Panc1 (cell line): ENCODE data around the gene FNIP2. TPM values are rescaled to one million over a fixed set of nuclear protein-coding genes. Genes with fewer than 3 reads are reported as not detected.

ENCODE experiments used
- ATAC-seq: fragments of 200-7000 bp; cut with Tn5 transposase; 2 replicates; pipeline ENCODE4 v1.9.1; 2020; ENCODE audit warnings: mild to moderate bottlenecking, moderate library complexity
- BruUV-seq: library from RNA; stranded (reverse); fragments of 400-500 nt; replicated peaks from 2 replicates; lab custom pipeline; 2021; lab: Mats Ljungman, UMichigan
- CTCF ChIA-PET: fragments of 300-600 bp; sonication (Branson Sonifier 250); formaldehyde crosslinking; loops from one replicate; lab custom pipeline; 2022; ENCODE audit warnings: antibody characterized with exemption; lab: Charles Lee
- POLR2A ChIA-PET: fragments of 300-600 bp; sonication (Branson Sonifier 250); formaldehyde crosslinking; loops from one replicate; lab custom pipeline; 2022; ENCODE audit warnings: antibody characterized with exemption; lab: Charles Lee
- DNase-seq: peaks from one replicate; pipeline ENCODE4 v3.0.0-alpha.2; 2010; ENCODE audit warnings: low read depth, low spot score
- H3K27ac ChIP-seq: 2 replicates; pipeline ENCODE4 v1.5.1; 2011; ENCODE audit warnings: mild to moderate bottlenecking, low read length, inconsistent platforms
- H3K27me3 ChIP-seq: fragments of 200-500 bp; sonication (Bioruptor generic); 2 replicates; pipeline ENCODE4 v1.6.0; 2014; ENCODE audit warnings: low read length, inconsistent platforms; ENCODE audit not compliant: control insufficient read depth, insufficient read depth
- H3K36me3 ChIP-seq: fragments of 200-500 bp; sonication (Bioruptor generic); 2 replicates; pipeline ENCODE4 v1.5.1; 2014; ENCODE audit warnings: inconsistent platforms, mild to moderate bottlenecking, low read length, moderate library complexity; ENCODE audit not compliant: control insufficient read depth, insufficient read depth
- H3K4me1 ChIP-seq: 2 replicates; pipeline ENCODE4 v1.5.1; 2011; ENCODE audit warnings: inconsistent platforms, mild to moderate bottlenecking, low read length, moderate library complexity; ENCODE audit not compliant: control insufficient read depth, insufficient read depth
- H3K4me3 ChIP-seq, 2 experiments: 2 replicates each; pipeline ENCODE4 v1.5.1; 2011 to 2012; ENCODE audit warnings: low read depth in 2 of 2, low read length in 2 of 2, mild to moderate bottlenecking in 2 of 2, inconsistent platforms in 1 of 2, moderate library complexity in 1 of 2
- H3K9me3 ChIP-seq: fragments of 200-500 bp; sonication (Bioruptor generic); 2 replicates; pipeline ENCODE4 v1.5.1; 2014; ENCODE audit warnings: low read depth, mild to moderate bottlenecking, inconsistent platforms, low read length, moderate library complexity; ENCODE audit not compliant: control insufficient read depth, insufficient read depth
- POLR2AphosphoS5 ChIP-seq: IDR thresholded peaks from 2 replicates; pipeline ENCODE4 v1.6.1; 2012; ENCODE audit warnings: mild to moderate bottlenecking, low read depth, low read length, moderate library complexity
- SIN3A ChIP-seq: IDR thresholded peaks from 2 replicates; pipeline ENCODE4 v1.6.1; 2012; ENCODE audit warnings: low read depth, mild to moderate bottlenecking, low read length, moderate library complexity, borderline replicate concordance; ENCODE audit not compliant: insufficient read depth
- TCF7L2 ChIP-seq: IDR thresholded peaks from 2 replicates; pipeline ENCODE4 v1.6.1; 2011; ENCODE audit warnings: mild to moderate bottlenecking, low read depth, low read length, inconsistent platforms
- in situ Hi-C: cut with HindIII; loops from 2 replicates; pipeline ENCODE4 v1.10.0; 2016; ENCODE audit warnings: low sequenced_read_pairs, low pct_unique_long_range_greater_than_20kb
- intact Hi-C: fragments of 100-400 bp; cut with micrococcal nuclease; formaldehyde crosslinking; loops from one replicate; pipeline ENCODE4 v1.10.0; 2022; ENCODE audit not compliant: unreplicated experiment
- total RNA-seq: library from RNA; stranded (reverse); gene quantifications from one replicate; pipeline ENCODE4 v1.2.1, GENCODE V29; 2021; ENCODE audit not compliant: unreplicated experiment
- TF ChIP-seq, protein P1 (sequence below): fragments of 450-650 bp; IDR thresholded peaks from 2 replicates; pipeline ENCODE4 v1.5.1; 2017; ENCODE audit warnings: mild to moderate bottlenecking
- TF ChIP-seq, protein P2 (sequence below), 2 experiments: IDR thresholded peaks; 2 replicates each; pipeline ENCODE4 v1.6.1; 2011 to 2012; ENCODE audit warnings: low read depth in 2 of 2, control low read depth in 1 of 2, low read length in 1 of 2, mild to moderate bottlenecking in 1 of 2, moderate library complexity in 1 of 2; ENCODE audit not compliant: insufficient read depth in 1 of 2

The FNIP2 gene
- total RNA-seq, 1 experiment from 2014 or later, result 17.7 TPM

- intact Hi-C loops (loop anchor here (10.0 kb wide), 1 partner anchor 80 kb away; no protein-coding TSS in a partner anchor), in situ Hi-C loops (no loop called here)
- H3K4me1 ChIP-seq, result peaks cover 50% of the 10 kb centered on the region
- no peak for TF ChIP-seq TCF7L2
- TF ChIP-seq, protein P1, sequence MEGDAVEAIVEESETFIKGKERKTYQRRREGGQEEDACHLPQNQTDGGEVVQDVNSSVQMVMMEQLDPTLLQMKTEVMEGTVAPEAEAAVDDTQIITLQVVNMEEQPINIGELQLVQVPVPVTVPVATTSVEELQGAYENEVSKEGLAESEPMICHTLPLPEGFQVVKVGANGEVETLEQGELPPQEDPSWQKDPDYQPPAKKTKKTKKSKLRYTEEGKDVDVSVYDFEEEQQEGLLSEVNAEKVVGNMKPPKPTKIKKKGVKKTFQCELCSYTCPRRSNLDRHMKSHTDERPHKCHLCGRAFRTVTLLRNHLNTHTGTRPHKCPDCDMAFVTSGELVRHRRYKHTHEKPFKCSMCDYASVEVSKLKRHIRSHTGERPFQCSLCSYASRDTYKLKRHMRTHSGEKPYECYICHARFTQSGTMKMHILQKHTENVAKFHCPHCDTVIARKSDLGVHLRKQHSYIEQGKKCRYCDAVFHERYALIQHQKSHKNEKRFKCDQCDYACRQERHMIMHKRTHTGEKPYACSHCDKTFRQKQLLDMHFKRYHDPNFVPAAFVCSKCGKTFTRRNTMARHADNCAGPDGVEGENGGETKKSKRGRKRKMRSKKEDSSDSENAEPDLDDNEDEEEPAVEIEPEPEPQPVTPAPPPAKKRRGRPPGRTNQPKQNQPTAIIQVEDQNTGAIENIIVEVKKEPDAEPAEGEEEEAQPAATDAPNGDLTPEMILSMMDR, result no peak
- TF ChIP-seq, protein P2, sequence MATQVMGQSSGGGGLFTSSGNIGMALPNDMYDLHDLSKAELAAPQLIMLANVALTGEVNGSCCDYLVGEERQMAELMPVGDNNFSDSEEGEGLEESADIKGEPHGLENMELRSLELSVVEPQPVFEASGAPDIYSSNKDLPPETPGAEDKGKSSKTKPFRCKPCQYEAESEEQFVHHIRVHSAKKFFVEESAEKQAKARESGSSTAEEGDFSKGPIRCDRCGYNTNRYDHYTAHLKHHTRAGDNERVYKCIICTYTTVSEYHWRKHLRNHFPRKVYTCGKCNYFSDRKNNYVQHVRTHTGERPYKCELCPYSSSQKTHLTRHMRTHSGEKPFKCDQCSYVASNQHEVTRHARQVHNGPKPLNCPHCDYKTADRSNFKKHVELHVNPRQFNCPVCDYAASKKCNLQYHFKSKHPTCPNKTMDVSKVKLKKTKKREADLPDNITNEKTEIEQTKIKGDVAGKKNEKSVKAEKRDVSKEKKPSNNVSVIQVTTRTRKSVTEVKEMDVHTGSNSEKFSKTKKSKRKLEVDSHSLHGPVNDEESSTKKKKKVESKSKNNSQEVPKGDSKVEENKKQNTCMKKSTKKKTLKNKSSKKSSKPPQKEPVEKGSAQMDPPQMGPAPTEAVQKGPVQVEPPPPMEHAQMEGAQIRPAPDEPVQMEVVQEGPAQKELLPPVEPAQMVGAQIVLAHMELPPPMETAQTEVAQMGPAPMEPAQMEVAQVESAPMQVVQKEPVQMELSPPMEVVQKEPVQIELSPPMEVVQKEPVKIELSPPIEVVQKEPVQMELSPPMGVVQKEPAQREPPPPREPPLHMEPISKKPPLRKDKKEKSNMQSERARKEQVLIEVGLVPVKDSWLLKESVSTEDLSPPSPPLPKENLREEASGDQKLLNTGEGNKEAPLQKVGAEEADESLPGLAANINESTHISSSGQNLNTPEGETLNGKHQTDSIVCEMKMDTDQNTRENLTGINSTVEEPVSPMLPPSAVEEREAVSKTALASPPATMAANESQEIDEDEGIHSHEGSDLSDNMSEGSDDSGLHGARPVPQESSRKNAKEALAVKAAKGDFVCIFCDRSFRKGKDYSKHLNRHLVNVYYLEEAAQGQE (IDR thresholded peaks at IDR 0.05; ENCODE audit: insufficient read depth in 1 of 2, low read depth in 2 of 2, low read length in 1 of 2), result no peak
- no peak for TF ChIP-seq SIN3A
- TF ChIP-seq POLR2AphosphoS5, result no peak
- BruUV-seq, result no TSS peak
- peak overlapping the region; percentile 71; the same call in 1 of the 2 replicates for H3K27ac ChIP-seq
- ATAC-seq, result peak; percentile 62; the same call in 1 of the 2 replicates
- H3K27me3 ChIP-seq, result no peaks in the 10 kb centered on the region
- POLR2A ChIA-PET, result no interaction called here
- no peaks in the 10 kb centered on the region for H3K36me3 ChIP-seq
- H3K4me3 ChIP-seq, result peak overlapping the region in 1 of 2 experiments; percentile 28; a peak in 2 of 4 replicates
- CTCF ChIA-PET, result no interaction called here
- DNase-seq, result no peak
- no peaks in the 10 kb centered on the region for H3K9me3 ChIP-seq
Observed at GRCh38 chr4:158775091-158775651, 6.3 kb downstream of the FNIP2 start.

DNA sequence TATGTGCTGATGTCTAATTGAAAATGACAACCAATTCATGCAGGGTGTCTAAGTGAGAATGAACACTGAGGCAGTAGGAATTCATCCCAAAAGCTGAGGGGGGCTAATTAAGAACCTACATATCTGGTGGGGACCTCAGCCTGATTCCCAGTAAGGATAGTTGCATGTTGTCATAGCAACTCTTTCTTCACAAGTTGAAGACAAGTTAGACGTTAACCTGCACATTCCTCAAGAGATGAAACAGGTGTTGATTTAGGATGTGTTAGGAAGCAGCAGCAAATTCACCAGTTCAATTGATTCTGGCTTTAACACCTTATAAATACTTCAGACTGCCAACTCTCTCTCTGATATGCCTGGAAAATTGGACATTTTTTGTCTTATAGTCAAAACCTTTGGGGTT is 7.3 kb downstream of the FNIP2 start:
- no peak overlapping the region; the same call in 1 of the 2 replicates for H3K27ac ChIP-seq
- in situ Hi-C loops (no loop called here), intact Hi-C loops (loop anchor here (10.0 kb wide), 1 partner anchor 79 kb away; no protein-coding TSS in a partner anchor)
- POLR2A ChIA-PET, result no interaction called here
- H3K27me3 ChIP-seq, result no peaks in the 10 kb centered on the region
- CTCF ChIA-PET, result no interaction called here
- ATAC-seq, result no peak
- no peak overlapping the region for H3K4me3 ChIP-seq
- H3K36me3 ChIP-seq, result no peaks in the 10 kb centered on the region
- H3K9me3 ChIP-seq, result no peaks in the 10 kb centered on the region
- DNase-seq, result no peak
- no TSS peak for BruUV-seq
- TF ChIP-seq, protein P2 (IDR thresholded peaks at IDR 0.05; ENCODE audit: insufficient read depth in 1 of 2, low read depth in 2 of 2, low read length in 1 of 2), result no peak
- TF ChIP-seq SIN3A (no peak), TCF7L2 (no peak), POLR2AphosphoS5 (no peak)
- TF ChIP-seq, protein P1, result no peak
- H3K4me1 ChIP-seq, result peaks cover 42% of the 10 kb centered on the region
